SK-N-SH treated with all-trans-retinoic acid at 6 μM for 48 hours (cell line): ENCODE results near the gene EPB41L4A.
"Not testable (repeated sequence)": the region's sequence is repeated elsewhere in the genome, so short reads cannot be mapped to it uniquely, and the experiment has no call there.

Experiments
- ATAC-seq: fragments of 200-7000 bp; cut with Tn5 transposase; 3 replicates; pipeline ENCODE4 v1.9.1; 2020; ENCODE audit warnings: mild to moderate bottlenecking, moderate library complexity
- ARNTL ChIP-seq: fragments of 450-650 bp; formaldehyde crosslinking; IDR thresholded peaks from 2 replicates; pipeline ENCODE4 v1.5.0; 2020; ENCODE audit warnings: low read depth, mild to moderate bottlenecking, moderate library complexity, borderline replicate concordance
- BACH2 ChIP-seq: fragments of 250-450 bp; sonication (Bioruptor Pico); IDR thresholded peaks from 2 replicates; pipeline ENCODE4 v1.9.0; 2021; ENCODE audit warnings: mild to moderate bottlenecking, borderline replicate concordance
- CSDC2 ChIP-seq: fragments of 250-450 bp; sonication (Bioruptor Pico); IDR thresholded peaks from 2 replicates; pipeline ENCODE4 v1.5.0; 2020; ENCODE audit warnings: mild to moderate bottlenecking, moderate library complexity
- GLIS3 ChIP-seq: fragments of 250-450 bp; sonication (Bioruptor Pico); IDR thresholded peaks from 2 replicates; pipeline ENCODE4 v1.5.0; 2020; ENCODE audit warnings: mild to moderate bottlenecking, moderate library complexity
- ISL1 ChIP-seq: fragments of 250-450 bp; sonication (Bioruptor Pico); IDR thresholded peaks from 2 replicates; pipeline ENCODE4 v2.1.2; 2022; ENCODE audit warnings: mild to moderate bottlenecking, moderate library complexity
- RARB ChIP-seq: fragments of 250-450 bp; sonication (Bioruptor Pico); IDR thresholded peaks from 2 replicates; pipeline ENCODE4 v1.8.0; 2021; ENCODE audit warnings: mild to moderate bottlenecking, moderate library complexity
- SNAI2 ChIP-seq: fragments of 250-450 bp; sonication (Bioruptor Pico); IDR thresholded peaks from 2 replicates; pipeline ENCODE4 v1.5.0; 2020; ENCODE audit warnings: mild to moderate bottlenecking, moderate library complexity
- TOX ChIP-seq: fragments of 250-450 bp; sonication (Bioruptor Pico); IDR thresholded peaks from 2 replicates; pipeline ENCODE4 v1.8.0; 2021; ENCODE audit warnings: mild to moderate bottlenecking, moderate library complexity, borderline replicate concordance
- ZC3H10 ChIP-seq: fragments of 250-450 bp; sonication (Bioruptor Pico); IDR thresholded peaks from 2 replicates; pipeline ENCODE4 v1.5.1; 2021; ENCODE audit warnings: mild to moderate bottlenecking, moderate library complexity
- ZFP3 ChIP-seq: fragments of 250-450 bp; sonication (Bioruptor Pico); IDR thresholded peaks from 2 replicates; pipeline ENCODE4 v1.5.0; 2020; ENCODE audit warnings: mild to moderate bottlenecking, moderate library complexity
- ZFP30 ChIP-seq: fragments of 450-650 bp; formaldehyde crosslinking; IDR thresholded peaks from 2 replicates; pipeline ENCODE4 v1.5.0; 2022; ENCODE audit warnings: mild to moderate bottlenecking, moderate library complexity
- ZNF70 ChIP-seq: fragments of 450-650 bp; formaldehyde crosslinking; IDR thresholded peaks from 2 replicates; pipeline ENCODE4 v1.5.0; 2020; ENCODE audit warnings: mild to moderate bottlenecking, moderate library complexity
- ZNF8 ChIP-seq: fragments of 450-650 bp; formaldehyde crosslinking; IDR thresholded peaks from 2 replicates; pipeline ENCODE4 v1.5.0; 2020; ENCODE audit warnings: mild to moderate bottlenecking, moderate library complexity
- TF ChIP-seq, protein P1 (sequence below): fragments of 250-450 bp; sonication (Bioruptor Pico); IDR thresholded peaks from 2 replicates; pipeline ENCODE4 v1.5.1; 2021; ENCODE audit warnings: mild to moderate bottlenecking, moderate library complexity
- TF ChIP-seq, protein P2 (sequence below): fragments of 250-450 bp; sonication (Bioruptor Pico); IDR thresholded peaks from 2 replicates; pipeline ENCODE4 v1.5.0; 2020; ENCODE audit warnings: mild to moderate bottlenecking, moderate library complexity
- TF ChIP-seq, protein P3 (sequence below): fragments of 250-450 bp; sonication (Bioruptor Pico); IDR thresholded peaks from 2 replicates; pipeline ENCODE4 v1.8.0; 2021; ENCODE audit warnings: low read depth, mild to moderate bottlenecking, moderate library complexity, borderline replicate concordance

The EPB41L4A gene, protein sequence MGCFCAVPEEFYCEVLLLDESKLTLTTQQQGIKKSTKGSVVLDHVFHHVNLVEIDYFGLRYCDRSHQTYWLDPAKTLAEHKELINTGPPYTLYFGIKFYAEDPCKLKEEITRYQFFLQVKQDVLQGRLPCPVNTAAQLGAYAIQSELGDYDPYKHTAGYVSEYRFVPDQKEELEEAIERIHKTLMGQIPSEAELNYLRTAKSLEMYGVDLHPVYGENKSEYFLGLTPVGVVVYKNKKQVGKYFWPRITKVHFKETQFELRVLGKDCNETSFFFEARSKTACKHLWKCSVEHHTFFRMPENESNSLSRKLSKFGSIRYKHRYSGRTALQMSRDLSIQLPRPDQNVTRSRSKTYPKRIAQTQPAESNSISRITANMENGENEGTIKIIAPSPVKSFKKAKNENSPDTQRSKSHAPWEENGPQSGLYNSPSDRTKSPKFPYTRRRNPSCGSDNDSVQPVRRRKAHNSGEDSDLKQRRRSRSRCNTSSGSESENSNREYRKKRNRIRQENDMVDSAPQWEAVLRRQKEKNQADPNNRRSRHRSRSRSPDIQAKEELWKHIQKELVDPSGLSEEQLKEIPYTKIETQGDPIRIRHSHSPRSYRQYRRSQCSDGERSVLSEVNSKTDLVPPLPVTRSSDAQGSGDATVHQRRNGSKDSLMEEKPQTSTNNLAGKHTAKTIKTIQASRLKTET

DNA sequence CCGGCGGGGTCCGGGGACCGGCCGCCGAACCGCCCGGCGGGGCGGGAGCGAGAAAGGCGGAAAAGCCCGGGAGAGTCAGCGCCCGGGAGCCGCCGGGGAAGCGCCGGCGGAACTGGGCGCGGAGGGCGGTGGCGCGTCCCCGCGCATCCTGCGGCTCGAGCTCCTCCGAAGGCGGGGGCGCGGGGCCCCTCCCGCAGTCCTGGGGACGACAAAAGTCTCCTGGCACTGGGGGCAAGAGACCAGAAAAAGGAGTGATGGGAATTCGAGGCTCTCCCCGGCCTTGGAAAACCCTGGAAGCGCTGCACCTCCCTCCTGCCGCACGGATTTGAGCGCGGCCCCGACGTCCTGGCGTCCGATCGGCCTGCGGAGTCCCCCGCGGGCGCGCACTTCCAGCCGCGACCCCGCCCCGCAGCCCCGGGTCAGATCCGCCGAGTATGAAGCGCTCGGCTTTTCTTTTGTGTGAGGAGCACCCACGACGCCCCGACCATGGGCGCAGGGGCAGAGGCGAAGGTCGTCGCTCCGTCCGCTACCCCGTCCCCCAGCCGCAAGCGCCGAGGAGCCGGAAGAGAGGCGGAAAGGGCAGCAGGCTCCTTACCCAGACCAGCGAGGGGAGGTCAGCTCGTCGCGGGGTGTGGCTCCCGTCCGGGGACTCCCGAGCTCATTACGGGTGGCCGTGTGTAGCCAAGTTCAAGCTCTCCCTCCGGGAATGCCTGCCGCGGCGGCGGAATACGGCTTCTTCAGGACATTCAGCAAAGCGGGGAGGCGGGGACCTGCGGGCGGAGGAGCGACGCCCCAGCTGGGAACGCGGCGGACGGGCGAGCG lies at the start of gene EPB41L4A:
EPB41L4A (minus strand) TSS at position 114 of the 822 bp plus-strand sequence. CDS start 238 bp downstream, outside the sequence.
- ATAC-seq = peak; percentile 15

DNA sequence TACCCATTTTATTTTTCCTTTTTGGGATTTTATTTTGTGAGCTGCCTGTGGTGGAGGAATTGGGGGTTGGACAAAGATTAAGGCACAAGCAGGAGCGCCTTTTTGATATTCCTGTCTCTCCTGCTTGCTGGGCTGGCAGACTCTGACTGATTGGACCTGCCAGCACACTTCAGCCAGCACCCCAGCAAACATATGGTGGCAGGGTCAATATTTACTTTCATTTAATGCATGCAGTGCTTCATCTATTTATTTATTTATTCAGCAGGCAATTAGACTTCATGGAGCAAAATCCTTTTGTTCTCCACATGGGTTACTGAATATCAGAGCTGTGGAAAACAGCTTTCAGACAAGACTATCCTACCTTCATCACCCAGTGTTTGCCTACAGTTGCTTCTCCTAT lies 48.4 kb upstream of the EPB41L4A start:
- no peak for TF ChIP-seq ZNF8
- TF ChIP-seq BACH2 (CRISPR knock-in tag) = no peak
- no peak for TF ChIP-seq TOX
- no peak for TF ChIP-seq ISL1
- TF ChIP-seq CSDC2 (CRISPR knock-in tag) = no peak
- no peak for TF ChIP-seq GLIS3 (CRISPR knock-in tag)
- TF ChIP-seq ZFP30 = no peak
- TF ChIP-seq, protein P1, sequence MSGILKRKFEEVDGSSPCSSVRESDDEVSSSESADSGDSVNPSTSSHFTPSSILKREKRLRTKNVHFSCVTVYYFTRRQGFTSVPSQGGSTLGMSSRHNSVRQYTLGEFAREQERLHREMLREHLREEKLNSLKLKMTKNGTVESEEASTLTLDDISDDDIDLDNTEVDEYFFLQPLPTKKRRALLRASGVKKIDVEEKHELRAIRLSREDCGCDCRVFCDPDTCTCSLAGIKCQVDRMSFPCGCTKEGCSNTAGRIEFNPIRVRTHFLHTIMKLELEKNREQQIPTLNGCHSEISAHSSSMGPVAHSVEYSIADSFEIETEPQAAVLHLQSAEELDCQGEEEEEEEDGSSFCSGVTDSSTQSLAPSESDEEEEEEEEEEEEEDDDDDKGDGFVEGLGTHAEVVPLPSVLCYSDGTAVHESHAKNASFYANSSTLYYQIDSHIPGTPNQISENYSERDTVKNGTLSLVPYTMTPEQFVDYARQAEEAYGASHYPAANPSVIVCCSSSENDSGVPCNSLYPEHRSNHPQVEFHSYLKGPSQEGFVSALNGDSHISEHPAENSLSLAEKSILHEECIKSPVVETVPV = no peak
- no peak for ATAC-seq

More for the DNA sequence above, at the start of gene EPB41L4A:
- no peak for TF ChIP-seq ARNTL (CRISPR knock-in tag)
- TF ChIP-seq, all 23 proteins: peak for 0

DNA sequence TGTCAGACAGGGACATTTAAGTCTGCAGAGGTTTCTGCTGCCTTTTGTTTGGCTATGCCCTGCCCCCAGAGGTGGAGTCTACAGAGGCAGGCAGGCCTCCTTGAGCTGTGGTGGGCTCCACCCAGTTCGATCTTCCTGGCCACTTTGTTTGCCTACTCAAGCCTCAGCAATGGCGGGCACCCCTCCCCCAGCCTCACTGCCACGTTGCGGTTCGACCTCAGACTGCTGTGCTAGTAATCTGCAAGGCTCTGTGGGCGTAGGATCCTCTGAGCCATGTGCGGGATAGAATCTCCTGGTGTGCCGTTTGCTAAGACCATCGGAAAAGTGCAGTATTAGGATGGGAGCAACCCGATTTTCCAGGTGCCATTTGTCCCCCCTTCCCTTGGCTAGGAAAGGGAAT lies 47.2 kb upstream of the EPB41L4A start:
- ATAC-seq = not testable (repeated sequence)

DNA sequence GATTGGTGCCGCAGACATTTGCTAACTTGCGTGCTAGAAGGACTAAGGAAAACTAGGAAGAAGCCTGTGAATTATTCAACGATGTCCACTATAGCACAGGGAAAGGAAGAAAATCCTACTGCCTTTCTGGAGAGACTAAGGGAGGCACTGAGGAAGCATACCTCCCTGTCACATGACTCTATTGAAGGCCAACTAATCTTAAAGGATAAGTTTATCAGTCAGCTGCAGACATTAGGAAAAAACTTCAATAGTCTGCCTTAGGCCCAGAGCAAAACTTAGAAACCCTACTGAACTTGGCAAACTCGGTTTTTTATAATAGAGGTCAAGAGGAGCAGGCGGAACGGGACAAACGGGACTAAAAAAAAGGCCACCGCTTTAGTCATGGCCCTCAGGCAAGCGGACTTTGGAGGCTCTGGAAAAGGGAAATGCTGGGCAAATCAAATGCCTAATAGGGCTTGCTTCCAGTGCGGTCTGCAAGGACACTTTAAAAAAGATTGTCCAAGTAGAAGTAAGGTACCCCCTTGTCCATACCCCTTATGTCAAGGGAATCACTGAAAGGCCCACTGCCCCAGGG lies 28.2 kb upstream of the EPB41L4A start:
- not testable (repeated sequence) for ATAC-seq

DNA sequence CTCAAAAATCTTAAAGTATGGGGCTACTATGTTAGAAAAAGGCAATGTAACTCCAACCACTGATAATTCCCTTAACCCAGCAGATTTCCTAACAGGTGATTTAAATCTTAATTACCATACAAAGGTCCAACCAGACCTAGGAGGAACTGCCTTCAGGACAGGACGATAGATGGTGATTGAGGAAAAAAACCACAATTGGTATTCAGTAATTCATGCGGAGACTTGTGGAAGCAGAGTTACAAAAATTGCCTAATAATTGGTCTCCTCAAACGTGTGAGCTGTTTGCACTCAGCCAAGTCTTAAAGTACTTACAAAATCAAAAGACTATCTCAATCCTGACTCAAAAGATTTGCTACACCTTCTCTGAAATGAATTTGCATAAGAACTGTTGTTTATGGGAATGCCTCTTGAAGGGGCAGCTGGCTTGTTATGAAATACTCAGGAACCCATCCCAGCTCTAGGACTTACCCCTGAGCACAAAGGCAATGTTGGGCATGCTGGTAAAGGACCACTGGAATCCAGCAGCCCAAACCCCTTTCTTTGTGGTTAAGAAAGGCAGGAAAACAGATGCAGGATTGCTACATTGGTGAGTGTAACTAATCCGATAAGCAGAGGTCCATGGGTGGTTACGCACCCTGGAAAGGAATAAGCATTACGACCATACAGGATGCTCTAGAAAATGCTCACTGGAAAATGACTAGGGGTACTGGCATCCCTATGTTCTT lies 26.7 kb upstream of the EPB41L4A start:
- ATAC-seq = no peak
- TF ChIP-seq ZC3H10 (CRISPR knock-in tag) (no peak), ZNF8 (no peak), SNAI2 (CRISPR knock-in tag) (no peak)
- TF ChIP-seq, all 23 proteins: peak for 0

DNA sequence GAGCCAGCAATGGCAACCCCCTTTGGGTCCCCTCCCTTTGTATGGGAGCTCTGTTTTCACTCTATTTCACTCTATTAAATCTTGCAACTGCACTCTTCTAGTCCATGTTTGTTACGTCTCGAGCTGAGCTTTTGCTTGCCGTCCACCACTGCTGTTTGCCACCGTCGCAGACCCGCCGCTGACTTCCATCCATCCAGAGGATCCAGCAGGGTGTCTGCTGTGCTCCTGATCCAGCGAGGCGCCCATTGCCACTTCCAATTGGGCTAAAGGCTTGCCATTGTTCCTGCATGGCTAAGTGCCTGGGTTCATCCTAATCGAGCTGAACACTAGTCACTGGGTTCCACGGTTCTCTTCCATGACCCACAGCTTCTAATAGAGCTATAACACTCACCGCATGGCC lies 24.9 kb upstream of the EPB41L4A start:
- ATAC-seq = not testable (repeated sequence)

DNA sequence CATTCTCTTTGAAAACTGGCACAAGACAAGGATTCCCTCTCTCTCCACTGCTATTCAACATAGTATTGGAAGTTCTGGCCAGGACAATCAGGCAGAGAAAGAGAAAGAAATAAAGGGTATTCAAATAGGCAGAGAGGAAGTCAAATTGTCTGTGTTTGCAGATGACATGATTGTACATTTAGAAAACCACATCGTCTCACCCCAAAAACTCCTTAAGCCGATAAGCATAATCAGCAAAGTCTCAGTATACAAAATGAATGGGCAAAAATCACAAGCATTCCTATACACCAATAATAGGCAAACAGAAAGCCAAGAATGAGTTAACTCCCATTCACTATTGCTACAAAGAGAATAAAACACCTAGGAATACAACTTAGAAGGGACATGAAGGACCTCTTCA lies 21.0 kb upstream of the EPB41L4A start:
- no peak for ATAC-seq
- TF ChIP-seq BACH2 (CRISPR knock-in tag) (no peak), RARB (CRISPR knock-in tag) (no peak), ZFP30 (no peak), ZNF8 (no peak), ZNF70 (CRISPR knock-in tag) (no peak), ZFP3 (CRISPR knock-in tag) (no peak)
- TF ChIP-seq, protein P2, sequence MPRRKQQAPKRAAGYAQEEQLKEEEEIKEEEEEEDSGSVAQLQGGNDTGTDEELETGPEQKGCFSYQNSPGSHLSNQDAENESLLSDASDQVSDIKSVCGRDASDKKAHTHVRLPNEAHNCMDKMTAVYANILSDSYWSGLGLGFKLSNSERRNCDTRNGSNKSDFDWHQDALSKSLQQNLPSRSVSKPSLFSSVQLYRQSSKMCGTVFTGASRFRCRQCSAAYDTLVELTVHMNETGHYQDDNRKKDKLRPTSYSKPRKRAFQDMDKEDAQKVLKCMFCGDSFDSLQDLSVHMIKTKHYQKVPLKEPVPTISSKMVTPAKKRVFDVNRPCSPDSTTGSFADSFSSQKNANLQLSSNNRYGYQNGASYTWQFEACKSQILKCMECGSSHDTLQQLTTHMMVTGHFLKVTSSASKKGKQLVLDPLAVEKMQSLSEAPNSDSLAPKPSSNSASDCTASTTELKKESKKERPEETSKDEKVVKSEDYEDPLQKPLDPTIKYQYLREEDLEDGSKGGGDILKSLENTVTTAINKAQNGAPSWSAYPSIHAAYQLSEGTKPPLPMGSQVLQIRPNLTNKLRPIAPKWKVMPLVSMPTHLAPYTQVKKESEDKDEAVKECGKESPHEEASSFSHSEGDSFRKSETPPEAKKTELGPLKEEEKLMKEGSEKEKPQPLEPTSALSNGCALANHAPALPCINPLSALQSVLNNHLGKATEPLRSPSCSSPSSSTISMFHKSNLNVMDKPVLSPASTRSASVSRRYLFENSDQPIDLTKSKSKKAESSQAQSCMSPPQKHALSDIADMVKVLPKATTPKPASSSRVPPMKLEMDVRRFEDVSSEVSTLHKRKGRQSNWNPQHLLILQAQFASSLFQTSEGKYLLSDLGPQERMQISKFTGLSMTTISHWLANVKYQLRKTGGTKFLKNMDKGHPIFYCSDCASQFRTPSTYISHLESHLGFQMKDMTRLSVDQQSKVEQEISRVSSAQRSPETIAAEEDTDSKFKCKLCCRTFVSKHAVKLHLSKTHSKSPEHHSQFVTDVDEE (CRISPR knock-in tag) = no peak
- TF ChIP-seq, protein P3, sequence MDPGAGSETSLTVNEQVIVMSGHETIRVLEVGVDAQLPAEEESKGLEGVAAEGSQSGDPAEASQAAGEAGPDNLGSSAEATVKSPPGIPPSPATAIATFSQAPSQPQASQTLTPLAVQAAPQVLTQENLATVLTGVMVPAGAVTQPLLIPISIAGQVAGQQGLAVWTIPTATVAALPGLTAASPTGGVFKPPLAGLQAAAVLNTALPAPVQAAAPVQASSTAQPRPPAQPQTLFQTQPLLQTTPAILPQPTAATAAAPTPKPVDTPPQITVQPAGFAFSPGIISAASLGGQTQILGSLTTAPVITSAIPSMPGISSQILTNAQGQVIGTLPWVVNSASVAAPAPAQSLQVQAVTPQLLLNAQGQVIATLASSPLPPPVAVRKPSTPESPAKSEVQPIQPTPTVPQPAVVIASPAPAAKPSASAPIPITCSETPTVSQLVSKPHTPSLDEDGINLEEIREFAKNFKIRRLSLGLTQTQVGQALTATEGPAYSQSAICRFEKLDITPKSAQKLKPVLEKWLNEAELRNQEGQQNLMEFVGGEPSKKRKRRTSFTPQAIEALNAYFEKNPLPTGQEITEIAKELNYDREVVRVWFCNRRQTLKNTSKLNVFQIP (CRISPR knock-in tag) = no peak
